Measurements from ENCODE around the gene CIAO2B. TPM values are rescaled to one million over a fixed set of nuclear protein-coding genes. Genes with fewer than 3 reads are reported as not detected.
A peak's percentile ranks its signal among the peaks of the same experiment; 100 is the strongest.

Gene CIAO2B
- total and polyA plus RNA-seq, 12 donors = 80.7 to 258 (median 112) TPM

DNA sequence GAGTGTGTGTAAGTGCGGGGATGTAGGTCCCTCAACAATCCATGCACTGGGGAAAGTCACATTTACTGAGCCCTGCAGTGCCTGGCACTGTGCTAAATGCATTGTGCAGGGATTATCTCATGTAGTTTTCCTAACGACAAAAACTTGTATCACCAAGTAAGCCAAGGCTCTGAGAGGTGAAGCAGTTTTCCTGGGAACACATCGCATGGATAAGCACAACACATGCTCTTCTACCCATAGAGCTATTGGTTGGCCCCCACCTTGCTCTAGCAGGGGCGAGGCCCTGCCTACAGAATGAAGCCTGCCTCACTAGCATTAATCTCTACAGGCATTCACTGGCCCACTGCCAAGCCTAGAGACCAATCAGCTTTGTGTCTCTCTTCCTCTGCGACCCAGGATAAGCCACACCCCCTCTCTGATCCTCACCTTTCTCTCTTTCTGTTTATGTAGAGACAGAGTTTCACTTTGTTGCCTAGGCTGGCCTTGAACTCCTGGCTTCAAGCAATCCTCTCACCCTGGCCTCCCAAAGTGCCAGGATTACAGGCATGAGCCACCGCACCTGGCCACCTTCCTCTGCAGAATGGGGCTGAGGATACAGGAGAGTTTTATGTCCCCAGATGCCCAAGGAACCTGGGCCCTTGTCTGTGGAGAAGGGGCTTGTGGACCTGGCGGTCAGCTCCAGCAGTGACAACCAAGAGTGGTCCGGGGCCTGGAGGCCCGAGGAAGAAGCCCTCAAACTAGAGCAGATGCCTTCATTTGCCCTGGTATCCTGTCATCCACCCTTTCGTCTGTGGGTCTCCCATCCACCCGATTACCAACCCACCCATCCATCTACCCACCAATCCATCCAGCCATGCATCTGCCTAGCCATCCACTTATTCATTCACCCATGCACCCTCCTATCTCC is 28.3 kb downstream of the CIAO2B start:
- H3K4me3 ChIP-seq = no peak overlapping the region
- DNase-seq = peak in 5 of 7 donors; percentile 66 to 78 (median 74)
- H3K36me3 ChIP-seq (replicated peaks in 1 of 2) = no peaks in the 10 kb centered on the region
- 72 to 84% (median 78%) methylated on average over 10 to 11 of the region's 11 CpGs for whole genome bisulfite sequencing, 4 donors
- H3K9me3 ChIP-seq (replicated peaks in 1 of 3) = no peaks in the 10 kb centered on the region
- TF ChIP-seq POLR2A (IDR thresholded peaks at IDR 0.05) (no peak), CTCF (IDR thresholded peaks at IDR 0.05) (no peak)
- no peak overlapping the region for H3K27ac ChIP-seq
- intact Hi-C loops (cut with DNase I) = no loop called here
- H3K27me3 ChIP-seq = no peaks in the 10 kb centered on the region
- H3K4me1 ChIP-seq (replicated peaks in 1 of 2) = peaks cover 0 to 10% of the 10 kb centered on the region in 2 donors

- Histone ChIP-seq H3K4me3 (no peak overlapping the region), H3K36me3 (replicated peaks in 1 of 2) (no peaks in the 10 kb centered on the region), H3K27ac (no peak overlapping the region), H3K27me3 (no peaks in the 10 kb centered on the region), H3K4me1 (replicated peaks in 1 of 2) (peaks cover 5 to 15% of the 10 kb centered on the region in 2 donors), H3K9me3 (replicated peaks in 1 of 3) (no peaks in the 10 kb centered on the region)
- no peak for DNase-seq
- TF ChIP-seq POLR2A (IDR thresholded peaks at IDR 0.05) = no peak
- no peak for TF ChIP-seq CTCF (IDR thresholded peaks at IDR 0.05)
- intact Hi-C loops (cut with DNase I) = no loop called here
- 57 to 77% (median 70%) methylated on average over 8 to 16 of the region's 16 CpGs for WGBS, 4 donors
These were observed 29.2 kb downstream of the CIAO2B start for GRCh38 chr16:66904846-66905632.

DNA sequence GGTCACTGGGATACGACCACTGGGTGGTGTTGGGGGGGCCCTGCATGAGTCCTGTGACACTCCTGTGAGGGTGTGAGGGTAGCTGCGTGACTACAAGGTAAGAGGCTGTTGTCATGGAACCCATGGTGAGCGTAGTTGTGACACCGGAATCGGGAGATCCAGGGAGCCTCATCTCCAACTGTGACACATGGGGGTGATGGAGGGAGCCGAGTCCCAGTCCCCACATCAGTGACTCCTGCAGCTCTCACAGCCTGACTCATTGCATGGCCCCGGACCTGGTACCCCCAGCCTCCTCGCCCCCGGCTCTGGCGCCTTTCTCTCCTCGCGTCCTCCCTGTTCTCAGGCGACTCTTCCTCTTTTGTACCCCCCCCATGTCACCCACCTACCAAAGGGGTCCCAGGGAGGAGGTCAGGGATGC is 29.8 kb downstream of the CIAO2B start:
- Histone ChIP-seq H3K27ac (no peak overlapping the region), H3K4me1 (replicated peaks in 1 of 2) (peaks cover 11 to 21% of the 10 kb centered on the region in 2 donors), H3K4me3 (no peak overlapping the region), H3K9me3 (replicated peaks in 1 of 3) (no peaks in the 10 kb centered on the region), H3K36me3 (replicated peaks in 1 of 2) (no peaks in the 10 kb centered on the region), H3K27me3 (no peaks in the 10 kb centered on the region)
- 88 to 93% (median 90%) methylated on average over 12 to 13 of the region's 13 CpGs for WGBS, 4 donors
- intact Hi-C loops (cut with DNase I) = no loop called here
- no peak for TF ChIP-seq POLR2A (IDR thresholded peaks at IDR 0.05)
- TF ChIP-seq CTCF (IDR thresholded peaks at IDR 0.05) = no peak
- DNase-seq = no peak

Data from adrenal gland (tissue), 12 donors.